Esophagus muscularis mucosa (tissue), 4 donors: ENCODE results near the gene CNGA4. TPM values are rescaled to one million over a fixed set of nuclear protein-coding genes. Genes with fewer than 3 reads are reported as not detected.
"Not testable (repeated sequence)": the region's sequence is repeated elsewhere in the genome, so short reads cannot be mapped to it uniquely, and the experiment has no call there.

ENCODE experiments used
- DNase-seq: peaks from one replicate; pipeline ENCODE4 v3.0.0-alpha.2; 2017; ENCODE audit errors: extremely low spot score
- H3K27ac ChIP-seq, 4 donors: fragments of 200-600 bp; sonication (generic); replicated peaks in 1 of 4; 1 replicate in 3 of 4; 2 replicates in 1 of 4; pipeline ENCODE4 v1.5.1; 2016 to 2019; ENCODE audit warnings: mild to moderate bottlenecking in 1 of 4
- H3K27me3 ChIP-seq, 4 donors: fragments of 200-600 bp; sonication (generic); one replicate each; pipeline versions ENCODE4 v1.5.1 to v1.6.0; 2016 to 2019
- H3K36me3 ChIP-seq, 4 donors: fragments of 200-600 bp; sonication (generic); one replicate each; pipeline ENCODE4 v1.5.1; 2016 to 2019
- H3K4me1 ChIP-seq, 4 donors: fragments of 200-600 bp; sonication (generic); one replicate each; pipeline ENCODE4 v1.5.1; 2016 to 2019
- H3K4me3 ChIP-seq, 4 donors: fragments of 200-600 bp; sonication (generic); 1 replicate in 2 of 4; 2 replicates in 2 of 4; pipeline ENCODE4 v1.5.1; 2016 to 2019; ENCODE audit warnings: mild to moderate bottlenecking in 4 of 4, moderate library complexity in 1 of 4
- H3K9me3 ChIP-seq, 4 donors: fragments of 200-600 bp; sonication (generic); 1 replicate in 3 of 4; 2 replicates in 1 of 4; pipeline ENCODE4 v1.5.1; 2016 to 2019
- CTCF ChIP-seq, 3 experiments: fragments of 200-600 bp in 2 of 3; fragments of 450-650 bp in 1 of 3; sonication (generic) in 2 of 3; IDR thresholded peaks; one replicate each; pipeline ENCODE4 v1.5.1; 2017 to 2019; ENCODE audit warnings: antibody characterized with exemption in 3 of 3, mild to moderate bottlenecking in 2 of 3, moderate library complexity in 1 of 3
- EP300 ChIP-seq: sonication (generic); formaldehyde crosslinking; IDR thresholded peaks from one replicate; pipeline ENCODE4 v1.6.1; 2017; ENCODE audit warnings: antibody characterized with exemption
- POLR2A ChIP-seq: fragments of 450-650 bp; IDR thresholded peaks from one replicate; pipeline ENCODE4 v1.6.1; 2017; ENCODE audit warnings: antibody characterized with exemption, moderate library complexity, mild to moderate bottlenecking, low read depth
- POLR2AphosphoS5 ChIP-seq, 2 donors: sonication (generic); formaldehyde crosslinking; IDR thresholded peaks; one replicate each; pipeline ENCODE4 v1.6.1; 2017; ENCODE audit warnings: antibody characterized with exemption in 2 of 2
- WGBS: methylation state at CpG from one replicate; pipeline ENCODE4 v1.1.5; 2018; 5-methylcytosine and 5-hydroxymethylcytosine counted together
- intact Hi-C: fragments of 100-400 bp; cut with DNase I; formaldehyde crosslinking; loops from one replicate; pipeline ENCODE4 v1.15.1; 2023
- total RNA-seq, 4 donors: library from RNA; depleted of rRNA; stranded (reverse); fragments of >200 nt; gene quantifications; one replicate each; pipeline versions ENCODE4 v1.1.0 to v1.2.1, GENCODE V29; 2016

The CNGA4 gene
- total RNA-seq, 4 donors from 2014 or later, result not detected

- intact Hi-C loops, result no loop called here
- H3K36me3 ChIP-seq, result no peaks in the 10 kb centered on the region
- no peak for DNase-seq
- H3K4me1 ChIP-seq, result peaks cover 0 to 9% (median 8%) of the 10 kb centered on the region in 4 donors
- H3K27me3 ChIP-seq, result peaks cover 0 to 16% (median 0%) of the 10 kb centered on the region in 4 donors
- H3K4me3 ChIP-seq, result no peak overlapping the region
- WGBS, result 54% methylated on average over 4 of the region's 4 CpGs
- H3K27ac ChIP-seq, result no peak overlapping the region
- TF ChIP-seq POLR2AphosphoS5 (IDR thresholded peaks at IDR 0.05) (no peak), EP300 (no peak), POLR2A (no peak), CTCF (IDR thresholded peaks at IDR 0.05) (no peak)
- peaks cover 0 to 8% (median 0%) of the 10 kb centered on the region in 4 donors for H3K9me3 ChIP-seq
Observed at GRCh38 chr11:6273188-6273587, 34.3 kb downstream of the CNGA4 start.

- H3K36me3 ChIP-seq, H3K9me3 ChIP-seq, intact Hi-C loops, DNase-seq, H3K4me3 ChIP-seq, H3K27ac ChIP-seq, H3K4me1 ChIP-seq: not testable (repeated sequence)
- WGBS, result 60% methylated on average over 7 of the region's 7 CpGs
- peaks cover 0 to 27% (median 0%) of the 10 kb centered on the region in 4 donors for H3K27me3 ChIP-seq
Observed at GRCh38 chr11:6280809-6281208, 41.9 kb downstream of the CNGA4 start.

- WGBS, result 82% methylated on average over 4 of the region's 4 CpGs
- H3K27ac ChIP-seq, result no peak overlapping the region
Observed at GRCh38 chr11:6283453-6284023, 44.6 kb downstream of the CNGA4 start.

GRCh38 chr11:6284250-6284649 is 45.4 kb downstream of the CNGA4 start:
- Histone ChIP-seq H3K27me3 (peaks cover 0 to 32% (median 0%) of the 10 kb centered on the region in 4 donors), H3K4me3 (no peak overlapping the region), H3K27ac (no peak overlapping the region), H3K4me1 (no peaks in the 10 kb centered on the region), H3K36me3 (no peaks in the 10 kb centered on the region), H3K9me3 (no peaks in the 10 kb centered on the region)
- TF ChIP-seq POLR2AphosphoS5 (IDR thresholded peaks at IDR 0.05) (no peak), POLR2A (no peak), CTCF (IDR thresholded peaks at IDR 0.05) (no peak), EP300 (no peak)
- intact Hi-C loops, result no loop called here
- no peak for DNase-seq
- 91% methylated on average over 3 of the region's 3 CpGs for WGBS

More at GRCh38 chr11:6283453-6284023, 44.6 kb downstream of the CNGA4 start:
- Histone ChIP-seq H3K9me3 (no peaks in the 10 kb centered on the region), H3K27me3 (peaks cover 0 to 27% (median 0%) of the 10 kb centered on the region in 4 donors), H3K4me1 (no peaks in the 10 kb centered on the region), H3K36me3 (no peaks in the 10 kb centered on the region), H3K4me3 (no peak overlapping the region)
- no peak for TF ChIP-seq EP300
- TF ChIP-seq POLR2A, result no peak
- no peak for TF ChIP-seq CTCF (IDR thresholded peaks at IDR 0.05)
- TF ChIP-seq POLR2AphosphoS5 (IDR thresholded peaks at IDR 0.05), result no peak
- DNase-seq, result no peak
- intact Hi-C loops, result no loop called here

- Histone ChIP-seq H3K4me3 (no peak overlapping the region), H3K9me3 (no peaks in the 10 kb centered on the region), H3K36me3 (no peaks in the 10 kb centered on the region), H3K27me3 (peaks cover 0 to 27% (median 0%) of the 10 kb centered on the region in 4 donors), H3K27ac (no peak overlapping the region), H3K4me1 (no peaks in the 10 kb centered on the region)
- TF ChIP-seq POLR2AphosphoS5 (IDR thresholded peaks at IDR 0.05) (no peak), POLR2A (no peak), CTCF (IDR thresholded peaks at IDR 0.05) (no peak), EP300 (no peak)
- WGBS, result 81% methylated on average over 4 of the region's 4 CpGs
- DNase-seq, result no peak
- intact Hi-C loops, result no loop called here
Observed at GRCh38 chr11:6285019-6285418, 46.1 kb downstream of the CNGA4 start.

Other genes with a start within 250 kb of the CNGA4 start
- not detected for gene OR56A4, start 232.1 kb upstream of the CNGA4 start, total RNA-seq
- gene OR56A1, start 208.3 kb upstream of the CNGA4 start, total RNA-seq, result not detected
- gene OR56B4, start 131.4 kb upstream of the CNGA4 start, total RNA-seq, result not detected
- not detected for gene OR52B2, start 68.8 kb upstream of the CNGA4 start, total RNA-seq
- gene OR52W1, start 39.9 kb upstream of the CNGA4 start, total RNA-seq, result not detected
- not detected for gene C11orf42, start 33.5 kb upstream of the CNGA4 start, total RNA-seq
- 10 to 100 TPM; 22.6 to 39.3 (median 30.1) TPM for gene FHIP1B, start 4.5 kb upstream of the CNGA4 start, total RNA-seq
- not detected for gene CCKBR, start 20.7 kb downstream of the CNGA4 start, total RNA-seq
- gene CAVIN3, start 81.4 kb downstream of the CNGA4 start, total RNA-seq, result 100 to 1,000 TPM; 172 to 298 (median 264) TPM
- gene SMPD1, start 151.4 kb downstream of the CNGA4 start, total RNA-seq, result 10 to 100 TPM; 28.2 to 37.9 (median 30.8) TPM
- gene APBB1, start 180.0 kb downstream of the CNGA4 start, total RNA-seq, result 100 to 1,000 TPM in 2 of 4 donors, 10 to 100 TPM in 2; 63.1 to 166 (median 109) TPM
- gene HPX, start 201.9 kb downstream of the CNGA4 start, total RNA-seq, result 1 to 10 TPM in 1 of 4 donors, under 1 TPM in 3; 0.50 to 1.2 (median 0.69) TPM
- gene TRIM3, start 234.9 kb downstream of the CNGA4 start, total RNA-seq, result 10 to 100 TPM; 26.6 to 47.6 (median 35.3) TPM
- gene ARFIP2, start 242.2 kb downstream of the CNGA4 start, total RNA-seq, result 10 to 100 TPM; 43.9 to 51.2 (median 48.6) TPM
- gene TIMM10B, start 242.4 kb downstream of the CNGA4 start, total RNA-seq, result 10 to 100 TPM; 41.1 to 45.1 (median 42.7) TPM